SH-SY5Y (cell line): ENCODE measurements around the gene PRRT2.

Experiments
- GATA2 ChIP-seq: IDR thresholded peaks from 2 replicates; pipeline ENCODE4 v1.6.1; 2011; ENCODE audit warnings: mild to moderate bottlenecking, low read depth, low read length
- GATA3 ChIP-seq: IDR thresholded peaks from 2 replicates; pipeline ENCODE4 v1.6.1; 2011; ENCODE audit warnings: low read depth, mild to moderate bottlenecking, low read length, moderate library complexity

- no peak for TF ChIP-seq GATA2
- TF ChIP-seq GATA3 = no peak
Observed at GRCh38 chr16:29858149-29858849, 46.3 kb downstream of the PRRT2 start.
